ENCODE data around the gene PRSS27. TPM values are rescaled to one million over a fixed set of nuclear protein-coding genes. Genes with fewer than 3 reads are reported as not detected.

PRSS27 gene
- 1.4 and 2.6 TPM in 2 replicates for total RNA-seq (2014; rRNA removed; shearing (Covaris generic))

DNA sequence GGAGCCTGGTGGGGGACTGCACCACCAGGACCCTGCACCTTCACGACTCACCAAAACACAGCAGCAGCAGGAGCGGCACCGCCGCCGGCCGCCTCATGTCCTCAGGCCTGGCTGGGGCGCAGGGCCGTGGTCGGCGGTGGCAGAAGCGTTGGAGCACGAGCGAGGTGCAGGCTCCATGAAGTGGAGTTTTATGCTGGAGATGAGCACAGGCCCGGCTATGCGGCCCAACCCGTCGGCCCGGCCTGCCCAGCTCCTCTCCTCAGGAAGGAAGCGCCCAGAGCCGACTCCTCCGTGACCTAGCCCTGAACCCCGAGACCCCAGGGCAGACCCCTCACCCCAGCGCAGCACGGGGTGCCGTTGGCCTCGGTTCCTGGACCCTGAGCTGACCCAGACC, at the start of gene PRSS27:
TSS of gene PRSS27 (minus strand) at position 161 of the 394 bp plus-strand sequence. CDS start at position 97, 64 bp downstream.
- DNase-seq (ENCODE audit: low spot score): no peak

DNA sequence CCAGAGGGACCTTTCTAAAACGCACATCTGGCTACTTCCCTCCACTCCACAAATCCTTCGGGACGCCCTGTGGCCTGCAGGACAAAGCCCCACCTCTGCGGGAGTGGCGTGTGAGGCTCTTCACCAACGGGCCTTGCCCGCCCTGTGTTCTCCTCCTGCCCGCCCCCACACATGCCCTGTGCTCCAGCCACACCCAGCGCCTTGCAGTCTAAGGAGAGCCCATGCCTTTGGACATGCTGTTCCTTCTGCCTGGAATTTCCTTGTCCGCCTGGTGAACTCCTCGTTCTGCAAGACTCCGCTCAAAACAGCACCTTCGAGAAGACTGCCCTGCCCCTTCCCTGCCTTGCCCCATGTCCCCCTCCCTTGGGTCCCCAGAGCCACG, 49.6 kb upstream of the PRSS27 start:
- peak; percentile 51 for DNase-seq (ENCODE audit: low spot score)

DNA sequence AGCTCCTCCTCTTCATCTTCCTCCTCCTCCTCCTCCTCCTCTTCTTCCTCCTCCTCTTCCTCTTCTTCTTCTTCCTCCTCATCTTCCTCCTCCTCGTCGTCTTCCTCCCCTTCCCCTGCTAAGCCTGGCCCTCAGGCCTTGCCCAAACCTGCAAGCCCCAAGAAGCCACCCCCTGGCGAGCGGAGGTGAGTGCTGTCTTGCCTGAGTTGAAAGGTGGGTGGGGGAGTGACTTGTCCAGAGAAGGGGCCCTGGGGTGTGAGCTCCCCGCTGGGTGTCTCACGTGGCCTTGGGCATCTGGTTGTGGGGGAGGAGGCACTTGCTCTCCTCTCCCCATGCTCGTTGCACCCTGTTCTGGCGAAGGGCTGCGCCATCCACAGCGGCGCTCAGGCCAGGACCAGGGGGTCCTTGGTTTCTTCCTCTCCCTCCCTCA, 49.1 kb upstream of the PRSS27 start:
- no peak for DNase-seq (ENCODE audit: low spot score)

DNA sequence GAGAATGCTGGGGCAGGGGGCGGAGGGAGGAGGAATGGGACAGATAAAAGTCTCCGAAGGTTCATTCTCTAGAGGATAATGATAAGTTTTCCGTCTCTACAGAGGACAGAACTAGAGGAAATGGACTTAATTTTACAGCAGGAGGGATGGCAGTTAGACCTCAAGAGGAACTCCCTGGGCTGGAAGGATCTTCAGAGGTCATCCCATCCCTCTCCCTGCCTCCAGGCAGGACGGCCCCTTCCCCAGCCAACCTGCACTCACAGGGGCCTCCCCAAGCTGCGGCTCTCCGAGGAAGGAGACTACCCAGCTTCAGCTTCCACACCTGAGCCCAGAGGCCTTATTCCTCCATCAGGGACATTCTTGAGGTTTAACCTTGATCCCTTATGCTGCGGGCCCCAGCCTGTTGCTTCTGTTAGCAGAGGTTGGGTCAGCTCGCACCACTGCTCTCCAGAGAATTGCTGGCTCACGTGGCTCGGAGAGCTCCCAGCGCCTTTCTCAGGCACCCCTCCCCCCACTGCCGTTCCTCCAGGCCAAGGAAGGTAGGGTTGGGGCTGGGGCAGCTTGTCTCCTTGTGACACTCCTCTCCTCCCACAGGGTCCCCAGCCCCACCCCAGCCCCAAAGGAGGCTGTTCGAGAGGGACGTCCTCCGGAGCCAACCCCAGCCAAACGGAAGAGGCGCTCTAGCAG, 48.5 kb upstream of the PRSS27 start:
- DNase-seq (ENCODE audit: low spot score): no peak

DNA sequence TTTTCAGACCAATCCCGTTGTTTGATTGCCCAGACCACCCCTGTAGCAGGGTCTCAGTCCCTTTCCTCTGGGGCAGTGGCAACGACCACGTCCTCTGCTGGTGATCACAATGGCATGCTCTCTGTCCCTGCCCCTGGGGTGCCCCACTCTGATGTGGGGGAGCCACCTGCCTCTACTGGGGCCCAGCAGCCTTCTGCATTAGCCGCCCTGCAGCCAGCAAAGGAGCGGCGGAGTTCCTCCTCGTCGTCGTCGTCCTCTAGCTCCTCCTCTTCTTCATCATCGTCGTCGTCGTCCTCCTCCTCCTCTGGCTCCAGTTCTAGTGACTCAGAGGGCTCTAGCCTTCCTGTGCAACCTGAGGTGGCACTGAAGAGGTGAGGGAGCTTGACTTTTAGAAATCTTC, 47.9 kb upstream of the PRSS27 start:
- peak; percentile 87 for DNase-seq (ENCODE audit: low spot score)

DNA sequence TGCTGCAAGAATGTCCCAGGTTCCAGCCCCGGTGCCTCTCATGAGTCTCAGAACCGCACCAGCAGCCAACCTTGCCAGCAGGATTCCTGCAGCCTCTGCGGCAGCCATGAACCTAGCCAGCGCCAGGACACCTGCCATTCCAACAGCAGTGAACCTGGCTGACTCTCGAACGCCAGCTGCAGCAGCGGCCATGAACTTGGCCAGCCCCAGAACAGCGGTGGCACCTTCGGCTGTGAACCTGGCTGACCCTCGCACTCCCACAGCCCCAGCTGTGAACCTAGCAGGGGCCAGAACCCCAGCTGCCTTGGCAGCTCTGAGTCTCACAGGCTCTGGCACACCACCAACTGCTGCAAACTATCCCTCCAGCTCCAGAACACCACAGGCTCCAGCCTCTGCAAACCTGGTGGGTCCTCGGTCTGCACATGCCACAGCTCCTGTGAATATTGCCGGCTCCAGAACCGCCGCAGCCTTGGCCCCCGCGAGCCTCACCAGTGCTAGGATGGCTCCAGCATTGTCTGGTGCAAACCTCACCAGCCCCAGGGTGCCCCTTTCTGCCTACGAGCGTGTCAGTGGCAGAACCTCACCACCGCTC, 47.2 kb upstream of the PRSS27 start:
- no peak for DNase-seq (ENCODE audit: low spot score)

DNA sequence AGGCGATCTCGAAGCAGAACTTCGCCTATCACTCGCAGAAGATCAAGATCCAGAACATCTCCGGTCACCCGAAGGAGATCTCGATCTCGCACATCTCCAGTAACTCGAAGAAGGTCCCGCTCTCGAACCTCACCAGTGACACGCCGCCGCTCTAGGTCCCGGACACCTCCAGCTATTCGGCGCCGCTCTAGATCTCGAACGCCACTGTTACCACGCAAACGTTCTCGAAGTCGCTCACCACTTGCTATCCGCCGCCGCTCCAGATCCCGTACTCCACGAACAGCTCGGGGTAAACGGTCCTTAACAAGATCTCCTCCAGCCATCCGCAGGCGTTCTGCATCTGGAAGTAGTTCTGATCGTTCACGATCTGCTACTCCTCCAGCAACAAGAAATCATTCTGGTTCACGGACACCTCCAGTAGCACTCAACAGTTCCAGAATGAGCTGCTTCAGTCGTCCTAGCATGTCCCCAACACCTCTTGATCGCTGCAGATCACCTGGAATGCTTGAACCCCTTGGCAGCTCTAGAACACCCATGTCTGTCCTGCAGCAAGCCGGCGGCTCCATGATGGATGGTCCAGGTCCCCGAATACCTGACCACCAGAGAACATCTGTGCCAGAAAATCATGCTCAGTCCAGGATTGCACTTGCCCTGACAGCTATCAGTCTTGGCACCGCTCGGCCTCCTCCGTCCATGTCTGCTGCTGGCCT, 46.6 kb upstream of the PRSS27 start:
- no peak for DNase-seq (ENCODE audit: low spot score)

DNA sequence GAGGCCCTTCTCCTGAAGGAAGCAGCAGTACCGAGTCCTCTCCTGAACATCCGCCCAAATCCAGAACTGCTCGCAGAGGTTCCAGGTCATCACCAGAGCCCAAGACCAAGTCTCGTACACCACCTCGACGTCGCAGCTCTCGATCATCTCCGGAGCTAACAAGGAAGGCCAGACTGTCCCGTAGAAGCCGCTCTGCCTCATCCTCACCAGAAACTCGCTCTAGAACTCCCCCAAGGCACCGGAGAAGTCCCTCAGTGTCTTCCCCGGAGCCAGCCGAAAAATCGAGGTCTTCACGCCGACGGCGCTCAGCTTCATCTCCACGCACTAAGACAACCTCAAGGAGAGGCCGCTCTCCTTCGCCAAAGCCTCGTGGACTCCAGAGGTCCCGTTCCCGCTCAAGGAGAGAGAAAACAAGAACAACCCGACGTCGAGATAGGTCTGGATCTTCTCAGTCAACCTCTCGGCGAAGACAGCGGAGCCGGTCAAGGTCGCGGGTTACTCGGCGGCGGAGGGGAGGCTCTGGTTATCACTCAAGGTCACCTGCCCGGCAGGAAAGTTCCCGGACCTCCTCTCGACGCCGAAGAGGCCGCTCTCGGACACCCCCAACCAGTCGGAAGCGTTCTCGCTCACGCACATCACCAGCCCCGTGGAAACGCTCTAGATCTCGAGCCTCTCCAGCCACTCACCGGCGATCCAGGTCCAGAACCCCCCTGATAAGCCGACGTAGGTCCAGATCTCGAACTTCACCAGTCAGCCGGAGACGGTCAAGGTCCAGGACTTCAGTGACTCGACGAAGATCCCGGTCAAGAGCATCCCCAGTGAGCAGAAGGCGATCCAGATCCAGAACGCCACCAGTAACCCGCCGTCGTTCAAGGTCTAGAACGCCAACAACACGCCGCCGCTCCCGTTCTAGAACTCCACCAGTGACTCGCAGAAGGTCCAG, 45.7 kb upstream of the PRSS27 start:
- no peak for DNase-seq (ENCODE audit: low spot score)

DNA sequence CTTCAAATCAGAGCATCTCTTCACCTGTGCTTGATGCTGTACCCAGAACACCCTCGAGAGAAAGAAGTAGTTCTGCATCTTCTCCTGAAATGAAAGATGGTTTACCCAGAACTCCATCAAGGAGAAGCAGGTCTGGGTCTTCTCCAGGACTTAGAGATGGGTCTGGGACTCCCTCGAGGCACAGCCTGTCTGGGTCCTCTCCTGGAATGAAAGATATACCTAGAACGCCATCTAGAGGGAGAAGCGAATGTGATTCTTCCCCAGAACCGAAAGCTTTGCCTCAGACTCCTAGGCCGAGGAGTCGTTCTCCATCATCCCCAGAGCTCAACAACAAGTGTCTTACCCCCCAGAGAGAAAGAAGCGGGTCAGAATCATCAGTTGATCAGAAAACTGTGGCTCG, 44.7 kb upstream of the PRSS27 start:
- no peak for DNase-seq (ENCODE audit: low spot score)

DNA sequence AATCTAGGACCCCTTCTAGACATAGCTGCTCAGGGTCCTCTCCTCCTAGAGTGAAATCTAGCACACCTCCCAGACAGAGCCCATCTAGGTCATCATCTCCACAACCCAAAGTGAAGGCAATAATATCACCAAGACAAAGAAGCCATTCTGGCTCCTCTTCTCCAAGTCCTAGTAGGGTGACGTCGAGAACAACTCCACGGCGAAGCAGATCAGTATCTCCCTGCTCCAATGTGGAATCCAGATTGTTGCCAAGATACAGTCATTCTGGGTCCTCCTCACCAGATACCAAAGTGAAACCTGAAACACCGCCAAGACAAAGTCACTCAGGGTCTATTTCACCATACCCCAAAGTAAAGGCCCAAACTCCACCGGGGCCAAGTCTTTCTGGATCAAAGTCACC, 43.1 kb upstream of the PRSS27 start:
- no peak for DNase-seq (ENCODE audit: low spot score)

DNA sequence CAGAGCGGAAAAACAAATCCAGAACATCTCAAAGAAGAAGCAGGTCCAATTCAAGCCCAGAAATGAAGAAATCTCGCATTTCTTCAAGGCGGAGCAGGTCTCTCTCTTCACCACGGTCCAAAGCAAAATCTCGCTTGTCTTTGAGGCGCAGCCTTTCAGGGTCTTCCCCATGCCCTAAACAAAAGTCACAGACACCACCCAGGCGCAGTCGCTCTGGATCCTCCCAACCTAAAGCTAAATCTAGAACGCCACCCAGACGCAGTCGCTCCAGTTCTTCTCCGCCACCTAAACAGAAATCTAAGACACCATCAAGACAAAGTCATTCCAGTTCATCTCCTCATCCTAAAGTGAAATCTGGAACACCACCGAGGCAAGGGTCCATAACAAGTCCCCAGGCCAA, 42.7 kb upstream of the PRSS27 start:
- DNase-seq (ENCODE audit: low spot score): no peak

DNA sequence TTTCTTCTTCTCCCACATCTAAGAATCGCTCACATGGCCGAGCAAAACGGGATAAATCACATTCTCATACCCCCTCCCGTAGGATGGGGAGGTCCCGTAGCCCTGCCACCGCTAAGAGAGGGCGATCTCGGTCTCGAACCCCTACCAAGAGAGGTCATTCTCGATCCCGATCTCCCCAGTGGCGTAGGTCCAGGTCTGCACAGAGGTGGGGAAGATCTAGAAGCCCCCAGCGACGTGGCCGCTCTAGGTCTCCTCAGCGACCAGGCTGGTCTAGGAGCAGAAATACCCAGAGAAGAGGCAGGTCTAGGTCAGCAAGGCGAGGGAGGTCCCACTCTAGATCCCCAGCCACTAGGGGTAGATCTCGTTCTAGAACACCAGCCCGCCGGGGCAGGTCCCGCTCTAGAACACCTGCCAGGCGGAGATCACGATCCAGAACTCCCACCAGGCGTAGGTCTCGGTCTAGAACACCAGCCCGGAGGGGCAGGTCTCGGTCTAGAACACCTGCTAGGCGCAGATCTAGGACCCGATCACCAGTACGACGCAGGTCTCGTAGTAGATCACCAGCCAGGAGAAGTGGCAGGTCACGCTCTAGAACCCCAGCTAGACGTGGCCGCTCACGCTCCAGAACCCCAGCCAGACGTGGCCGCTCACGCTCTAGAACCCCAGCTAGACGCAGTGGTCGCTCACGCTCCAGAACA, 42.0 kb upstream of the PRSS27 start:
- DNase-seq (ENCODE audit: low spot score): no peak

DNA sequence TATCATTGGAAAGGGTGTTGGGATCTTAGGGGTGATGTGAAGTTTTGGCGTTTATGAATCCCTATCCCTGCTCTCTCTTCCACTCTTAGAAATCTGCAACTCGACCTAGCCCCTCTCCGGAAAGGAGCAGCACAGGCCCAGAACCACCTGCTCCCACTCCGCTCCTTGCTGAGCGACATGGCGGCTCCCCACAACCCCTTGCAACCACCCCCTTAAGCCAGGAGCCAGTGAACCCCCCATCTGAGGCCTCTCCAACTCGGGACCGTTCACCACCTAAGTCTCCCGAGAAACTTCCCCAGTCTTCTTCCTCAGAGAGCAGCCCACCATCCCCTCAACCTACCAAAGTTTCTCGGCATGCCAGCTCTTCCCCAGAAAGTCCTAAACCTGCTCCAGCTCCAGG, 41.4 kb upstream of the PRSS27 start:
- no peak for DNase-seq (ENCODE audit: low spot score)

DNA sequence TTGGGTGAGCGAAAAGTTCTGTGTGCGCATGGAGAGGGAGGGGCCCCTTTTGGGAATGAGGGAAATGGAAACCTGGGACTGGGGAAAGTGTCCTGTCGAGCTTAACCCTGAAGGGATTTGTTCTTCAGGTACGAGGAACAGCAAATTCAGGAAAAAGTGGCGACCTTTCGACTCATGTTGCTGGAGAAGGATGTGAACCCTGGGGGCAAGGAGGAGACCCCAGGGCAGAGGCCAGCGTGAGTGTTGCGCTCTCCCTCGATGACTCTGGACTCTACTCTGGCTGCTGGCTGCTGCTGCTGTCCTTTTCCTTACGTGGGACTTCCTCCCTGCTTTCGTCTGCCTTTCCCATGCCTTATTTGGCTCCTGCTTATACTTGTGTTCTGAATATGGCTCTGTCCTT, 37.3 kb upstream of the PRSS27 start:
- DNase-seq (ENCODE audit: low spot score): no peak

DNA sequence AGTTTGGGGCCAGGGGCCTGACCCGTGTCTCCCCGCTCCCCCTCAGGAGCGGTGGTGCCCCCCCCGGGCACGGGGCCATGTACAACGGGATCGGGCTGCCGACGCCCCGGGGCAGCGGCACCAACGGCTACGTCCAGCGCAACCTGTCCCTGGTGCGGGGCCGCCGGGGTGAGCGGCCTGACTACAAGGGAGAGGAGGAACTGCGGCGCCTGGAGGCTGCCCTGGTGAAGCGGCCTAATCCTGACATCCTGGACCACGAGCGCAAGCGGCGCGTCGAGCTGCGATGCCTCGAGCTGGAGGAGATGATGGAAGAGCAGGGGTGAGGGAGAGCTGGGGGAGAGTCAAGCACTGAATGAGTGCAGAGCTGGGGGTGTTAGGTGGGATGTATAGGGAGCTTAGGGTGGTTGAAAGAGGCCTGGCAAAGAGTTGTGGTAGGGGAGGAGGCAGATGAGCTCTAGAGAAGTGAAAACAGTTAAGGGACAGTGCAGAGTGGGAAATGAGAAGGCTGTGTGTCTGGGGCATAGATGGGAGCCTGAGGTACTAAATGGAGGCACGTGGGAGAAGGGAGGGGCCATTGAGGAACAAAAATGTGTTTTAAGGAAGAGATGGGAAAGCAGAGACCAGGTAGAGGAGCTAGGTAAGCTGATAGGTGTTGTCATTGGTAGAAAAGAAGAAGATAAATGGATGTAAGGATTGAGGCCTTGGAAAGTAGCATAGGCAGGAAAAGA, 36.4 kb upstream of the PRSS27 start:
- DNase-seq (ENCODE audit: low spot score): no peak

DNA sequence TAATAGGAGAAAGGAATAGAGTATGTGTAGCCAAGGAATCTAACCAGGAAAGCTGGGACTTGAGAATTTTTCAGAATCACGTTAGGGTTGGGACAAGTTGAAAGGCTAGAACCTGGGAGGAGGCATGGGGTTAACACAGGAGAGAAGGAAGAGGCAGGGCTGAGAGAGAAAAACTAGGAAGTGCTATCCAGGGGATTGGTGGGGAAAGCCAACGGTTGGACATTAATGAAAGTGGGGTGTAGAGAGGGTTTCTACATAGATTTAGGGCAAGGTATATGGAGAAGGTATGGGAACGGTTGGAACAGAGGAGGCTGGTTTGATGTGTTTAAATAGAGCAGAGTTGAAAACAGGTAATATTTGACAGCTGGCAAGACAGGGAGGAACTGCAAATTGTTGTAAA, 35.1 kb upstream of the PRSS27 start:
- no peak for DNase-seq (ENCODE audit: low spot score)

DNA sequence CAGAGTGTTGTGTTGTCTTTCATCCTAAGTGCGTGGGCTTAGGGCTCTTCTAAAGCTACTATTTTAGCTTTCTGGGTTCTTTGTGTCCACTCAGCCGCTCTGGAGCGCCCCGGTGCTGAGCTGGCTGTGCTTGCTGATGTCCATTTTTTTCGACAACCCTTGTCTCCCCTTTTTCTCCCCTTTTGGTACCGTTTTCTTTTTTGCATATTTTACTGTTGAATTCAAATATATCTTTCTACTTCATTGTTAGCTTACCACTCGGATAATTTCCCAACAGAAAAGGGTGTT, 33.7 kb upstream of the PRSS27 start:
- DNase-seq (ENCODE audit: low spot score): no peak

DNA sequence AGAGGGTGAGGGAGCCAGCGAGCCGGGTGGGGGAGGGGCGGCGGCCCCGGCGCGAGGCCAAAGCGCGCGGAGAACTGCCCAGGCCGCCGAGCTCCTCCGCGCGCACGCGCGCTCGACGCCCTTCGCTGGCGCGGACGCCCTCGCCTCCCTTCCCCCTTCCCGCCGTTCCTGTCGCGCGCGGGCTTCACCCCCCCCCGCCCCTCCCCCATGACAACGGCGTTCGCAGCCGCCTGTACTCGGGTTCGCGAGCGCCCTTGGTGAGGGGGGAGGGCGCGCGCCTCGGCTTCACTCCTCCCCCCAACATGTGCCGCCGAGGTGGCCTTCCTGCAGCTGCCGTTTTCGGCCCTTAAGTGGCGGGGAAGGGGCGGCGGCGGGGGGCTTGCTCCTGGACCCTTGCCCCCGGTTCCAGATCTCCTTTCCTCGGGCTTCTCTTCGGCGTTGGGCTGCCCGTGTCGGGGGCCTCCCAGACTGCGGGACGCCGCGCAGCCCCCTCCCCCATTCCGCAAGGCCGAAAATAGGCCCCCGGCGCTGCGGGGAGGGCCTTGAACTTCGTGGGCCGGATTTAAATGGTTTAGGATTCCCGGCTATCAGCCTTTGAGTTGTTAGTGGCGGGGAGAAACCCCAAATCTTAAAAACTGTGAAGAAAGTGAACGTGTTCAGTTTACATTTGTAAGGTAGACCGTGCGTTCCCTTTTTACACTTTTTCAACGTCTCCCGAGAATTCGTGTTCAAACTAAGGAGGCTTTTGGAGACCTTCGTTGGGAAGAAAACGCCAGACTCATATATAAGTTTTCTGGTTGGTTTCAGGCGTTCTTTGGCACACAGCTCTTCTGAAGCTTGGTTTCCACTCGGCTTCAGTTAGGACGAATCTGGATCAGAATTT, 33.1 kb upstream of the PRSS27 start:
- DNase-seq (ENCODE audit: low spot score): peak; percentile 62

DNA sequence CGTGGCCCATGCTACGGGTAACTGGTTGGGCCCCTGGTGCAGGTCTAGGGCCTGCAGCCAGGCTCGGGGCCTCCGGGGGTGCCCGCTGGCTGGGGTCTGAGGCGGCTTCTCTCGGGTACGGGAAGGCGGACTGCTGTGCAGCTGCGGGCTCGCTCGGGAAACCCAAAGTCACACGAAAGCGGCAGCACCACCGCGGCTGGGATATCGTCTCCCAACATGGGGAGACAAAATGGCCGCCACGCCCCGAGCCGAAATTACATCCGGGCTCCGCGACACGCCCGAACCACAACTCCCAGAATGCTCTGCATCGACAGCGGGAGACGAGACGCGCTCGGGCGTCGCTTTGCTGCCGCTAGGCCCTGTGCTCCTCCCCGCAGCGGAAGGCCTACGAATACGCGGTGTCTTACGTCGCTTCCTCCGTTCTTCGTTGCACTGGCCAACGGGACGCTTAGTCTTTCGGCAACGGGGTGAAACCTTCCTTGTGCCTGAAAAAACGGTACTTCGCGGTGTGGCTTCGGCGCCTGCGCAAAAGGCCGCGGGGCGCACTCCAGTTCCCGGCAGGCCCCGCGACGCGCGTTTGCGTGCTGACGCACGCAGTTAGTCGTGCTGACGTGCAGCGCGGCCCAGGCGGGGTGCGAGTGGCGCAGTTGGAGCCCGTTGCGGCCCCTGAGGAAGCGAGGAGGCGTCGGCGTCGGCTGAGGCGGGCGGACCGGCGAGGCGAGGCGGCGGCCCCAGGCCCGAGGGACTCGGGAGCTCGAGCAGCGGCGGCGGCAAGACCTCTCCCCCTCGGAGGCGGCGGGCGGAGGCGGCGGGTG, 32.2 kb upstream of the PRSS27 start, which contains the start of gene SRRM2:
TSS of gene SRRM2 (plus strand) at position 604 of the 815 bp plus-strand sequence. CDS start 3,727 bp downstream, outside the sequence.
- DNase-seq (ENCODE audit: low spot score): peak; percentile 91

Measured in A172 (cell line).